ENCODE measurements around the gene STX3. TPM values are rescaled to one million over a fixed set of nuclear protein-coding genes. Genes with fewer than 3 reads are reported as not detected.
"Not testable (repeated sequence)": the region's sequence is repeated elsewhere in the genome, so short reads cannot be mapped to it uniquely, and the experiment has no call there.

STX3 gene
- total RNA-seq, 1 donor from 2014 or later: 26.4 TPM

DNA sequence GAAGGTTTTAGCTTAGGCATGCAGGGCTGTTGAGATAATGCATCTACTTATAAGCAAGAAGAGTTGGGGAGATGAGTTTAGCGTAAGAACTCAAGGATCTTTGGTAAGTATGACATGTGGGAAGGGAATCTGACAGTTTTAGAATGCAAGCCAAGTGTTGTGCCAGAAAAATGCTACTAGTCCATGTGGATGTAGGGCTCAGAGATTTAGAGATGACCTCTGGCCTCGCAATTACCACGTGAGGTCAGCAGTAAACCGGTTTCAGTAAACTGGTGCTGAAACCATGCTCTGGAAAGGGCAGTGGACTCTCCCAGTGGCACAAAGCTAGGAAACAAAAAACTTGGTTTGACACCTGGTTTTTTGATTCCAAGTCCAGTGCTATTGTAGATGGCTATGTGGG is 36.5 kb downstream of the STX3 start:
- no peak for DNase-seq

DNA sequence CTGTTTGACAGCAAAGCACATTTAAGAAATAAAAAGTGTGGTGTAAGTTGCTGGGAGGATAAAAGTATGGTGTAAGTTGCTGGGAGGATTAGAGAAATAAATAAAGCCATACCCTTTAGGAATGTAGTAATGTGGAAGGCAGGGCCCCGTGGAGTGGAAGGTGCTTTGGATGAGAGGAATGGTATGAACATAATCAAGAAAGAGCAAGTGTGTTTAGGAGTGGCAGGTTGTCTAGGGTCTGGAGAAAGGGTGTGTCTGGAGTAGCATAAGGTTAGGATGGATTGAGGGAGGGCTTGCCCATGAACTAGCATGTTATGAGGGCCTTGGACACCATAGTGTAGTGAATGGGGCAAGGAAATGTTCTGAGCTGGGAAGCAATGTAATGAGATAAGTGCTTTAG is 37.3 kb downstream of the STX3 start:
- DNase-seq: no peak

DNA sequence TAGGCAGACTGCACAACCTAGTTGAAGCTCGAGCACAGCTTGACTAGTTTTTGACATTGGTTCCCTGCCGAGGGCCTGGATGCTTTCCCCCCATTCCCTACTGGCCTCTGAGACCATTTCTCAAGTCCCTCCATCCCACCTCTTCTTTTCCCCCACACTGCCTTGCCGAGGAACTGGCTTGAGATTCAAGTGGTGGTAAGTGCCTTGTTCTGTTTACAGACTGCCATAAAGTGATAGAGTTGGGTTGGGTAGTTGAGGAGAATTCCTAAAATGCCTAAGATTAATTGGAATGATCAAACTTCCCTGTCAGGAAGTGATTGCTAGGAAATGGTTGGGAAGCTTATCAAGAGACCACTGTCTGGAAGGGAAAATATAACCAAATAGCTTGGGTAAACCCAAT is 39.2 kb downstream of the STX3 start:
- no peak for DNase-seq

DNA sequence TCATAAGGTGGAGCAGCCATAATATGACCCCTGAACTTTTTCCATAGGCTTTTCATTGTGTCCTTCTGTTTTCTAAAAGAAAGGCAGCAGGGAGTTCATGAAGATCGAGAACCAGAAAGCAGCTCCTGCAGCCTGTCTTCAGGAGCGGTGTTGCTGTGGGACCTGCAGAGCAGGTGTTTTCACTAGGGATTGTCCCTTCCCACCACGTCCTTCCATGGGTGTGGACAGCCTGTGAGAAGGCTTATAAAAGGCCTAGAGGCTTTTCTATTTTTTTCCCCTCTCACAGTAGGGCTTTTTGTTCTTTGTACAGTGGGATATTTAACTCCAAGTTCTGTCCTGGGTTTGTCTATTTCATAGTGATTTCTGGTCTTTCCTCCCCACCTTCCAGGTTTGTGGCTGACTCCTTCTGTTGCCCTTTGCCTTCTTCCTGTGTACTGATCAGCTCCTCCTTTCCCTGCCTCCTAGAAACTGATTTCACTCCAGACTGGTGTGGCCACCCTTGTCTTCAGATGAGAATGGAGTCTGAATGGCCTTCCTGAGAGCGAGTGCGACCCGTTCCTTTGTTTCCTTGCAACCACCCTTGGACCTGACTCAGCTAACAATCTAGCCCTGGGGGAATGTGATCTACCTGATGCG is 45.3 kb downstream of the STX3 start:
- DNase-seq: no peak

DNA sequence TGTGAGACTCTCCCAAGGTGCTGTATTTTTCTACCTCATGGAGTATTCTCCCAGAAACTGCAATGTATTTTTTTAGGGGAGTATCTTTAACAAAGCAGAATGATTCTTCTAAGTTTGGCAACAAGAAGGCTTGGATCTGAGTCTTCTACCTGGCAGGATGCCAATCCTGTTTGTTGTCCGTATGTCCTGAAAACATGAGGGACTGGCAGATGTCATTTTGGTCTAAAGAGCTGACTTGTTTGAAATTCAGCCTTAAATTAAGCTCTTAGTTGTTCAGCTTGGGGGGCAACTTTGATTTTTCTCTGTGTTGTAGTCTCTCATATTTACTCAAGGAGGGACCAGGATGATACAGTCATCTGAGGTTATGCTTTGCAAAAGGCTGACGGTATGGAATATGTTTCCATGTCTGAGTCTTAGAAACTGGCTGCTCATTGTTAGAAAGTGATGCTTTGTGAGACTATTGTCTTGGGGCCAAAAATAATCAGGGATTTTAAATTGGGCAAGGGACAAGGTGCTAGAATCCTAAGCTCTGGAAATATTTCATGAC is 46.1 kb downstream of the STX3 start:
- DNase-seq: no peak

DNA sequence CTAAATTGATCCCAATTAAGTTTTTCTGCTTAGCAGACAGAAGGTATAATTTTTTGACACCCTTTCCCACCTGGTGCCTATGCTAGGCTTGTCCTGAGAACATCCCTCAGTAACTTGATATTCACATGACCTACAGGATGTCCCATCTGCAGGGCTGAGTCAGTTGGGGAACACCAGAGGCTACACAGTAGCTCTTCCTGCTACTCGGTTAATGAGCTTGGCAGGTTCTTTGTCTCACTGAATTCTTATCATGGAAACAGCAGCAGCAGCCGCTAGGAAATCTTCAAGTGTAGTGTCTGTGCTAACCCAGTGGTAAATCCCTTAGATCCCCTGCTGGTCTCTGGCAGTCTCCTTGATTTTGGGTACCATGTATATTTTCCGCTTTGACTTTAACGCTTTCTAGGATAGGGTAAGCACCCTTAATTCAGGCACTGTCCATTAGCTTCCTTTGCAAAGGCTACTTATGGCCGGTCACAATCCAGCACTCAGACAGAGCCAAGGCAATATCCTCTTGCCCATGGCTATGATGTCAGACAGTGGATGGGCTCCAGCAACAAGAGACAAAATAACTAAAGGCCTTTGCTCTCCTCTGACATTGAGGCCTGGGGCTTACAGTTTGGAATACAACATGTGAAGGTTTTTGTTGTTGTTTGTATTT is 46.9 kb downstream of the STX3 start:
- DNase-seq: peak; percentile 7

DNA sequence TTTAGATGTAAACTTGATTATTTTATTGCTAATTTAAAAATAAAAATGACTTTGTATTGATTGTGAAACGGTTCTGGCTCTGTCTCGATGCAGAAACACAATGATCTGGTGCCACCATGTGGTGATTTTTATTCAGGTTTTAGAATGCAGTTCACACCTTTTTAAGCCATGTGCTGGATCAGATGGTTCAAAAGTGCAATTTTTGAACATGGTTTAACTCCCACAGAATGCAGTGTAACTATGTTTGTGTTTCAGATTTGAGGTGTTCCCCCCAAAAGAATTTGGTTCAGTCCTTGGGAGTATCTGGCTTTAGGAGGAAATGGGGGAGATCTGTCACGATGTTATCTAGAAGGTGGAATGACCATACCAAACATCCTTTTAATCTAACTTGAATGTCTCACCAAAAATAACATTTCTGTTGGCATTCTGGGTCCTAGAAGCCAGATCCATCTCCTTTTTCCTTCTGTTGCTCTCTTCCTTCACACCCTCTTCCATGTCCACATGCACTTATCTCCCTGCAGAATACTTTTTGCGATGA is 47.5 kb downstream of the STX3 start:
- no peak for DNase-seq

DNA sequence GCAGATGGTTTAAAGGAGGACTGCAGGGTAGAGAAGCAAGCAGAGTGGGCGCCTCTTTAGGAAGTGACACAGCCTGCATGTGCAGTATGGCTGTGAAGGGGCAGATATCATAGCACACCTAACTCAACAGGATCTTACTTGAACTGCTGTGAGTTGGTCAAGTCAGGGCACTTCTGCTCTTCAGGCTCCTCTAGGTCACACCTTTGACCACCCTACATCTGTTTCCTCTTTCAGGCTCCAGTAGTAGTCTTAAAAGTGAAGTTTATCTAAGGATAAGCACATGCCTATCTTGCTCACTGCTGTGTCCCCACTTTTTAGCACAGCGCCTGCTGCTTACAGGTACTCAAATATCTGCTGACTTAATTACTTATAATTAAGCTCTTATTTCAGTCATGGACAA is 48.9 kb downstream of the STX3 start:
- DNase-seq: no peak

DNA sequence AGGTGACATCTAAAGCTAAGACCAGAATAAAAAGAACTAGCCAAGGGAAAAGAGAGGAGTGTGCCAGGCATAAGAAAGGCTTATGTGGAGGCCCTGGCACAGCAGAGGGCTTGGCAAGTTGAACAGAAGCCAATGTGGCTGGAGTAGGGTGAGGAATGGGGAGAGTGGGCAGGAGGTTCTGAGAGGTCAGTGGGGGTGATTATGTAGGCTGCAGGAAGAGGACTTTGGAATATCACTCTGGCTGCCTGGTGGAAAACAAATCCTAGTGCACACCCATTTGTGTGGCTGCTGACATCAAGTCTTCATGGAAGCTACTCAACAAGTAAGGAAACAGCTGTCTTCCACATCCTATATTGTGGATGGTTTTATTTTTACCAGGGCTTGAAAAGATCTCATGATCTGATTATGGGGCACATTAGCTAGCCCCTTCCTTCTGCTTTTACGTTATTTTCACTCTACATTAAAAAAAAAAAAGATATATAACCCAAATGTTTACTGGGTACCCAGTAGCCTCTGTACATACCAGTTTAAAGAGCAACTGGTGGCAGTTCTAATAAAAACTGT is 52.0 kb downstream of the STX3 start:
- DNase-seq: no peak

DNA sequence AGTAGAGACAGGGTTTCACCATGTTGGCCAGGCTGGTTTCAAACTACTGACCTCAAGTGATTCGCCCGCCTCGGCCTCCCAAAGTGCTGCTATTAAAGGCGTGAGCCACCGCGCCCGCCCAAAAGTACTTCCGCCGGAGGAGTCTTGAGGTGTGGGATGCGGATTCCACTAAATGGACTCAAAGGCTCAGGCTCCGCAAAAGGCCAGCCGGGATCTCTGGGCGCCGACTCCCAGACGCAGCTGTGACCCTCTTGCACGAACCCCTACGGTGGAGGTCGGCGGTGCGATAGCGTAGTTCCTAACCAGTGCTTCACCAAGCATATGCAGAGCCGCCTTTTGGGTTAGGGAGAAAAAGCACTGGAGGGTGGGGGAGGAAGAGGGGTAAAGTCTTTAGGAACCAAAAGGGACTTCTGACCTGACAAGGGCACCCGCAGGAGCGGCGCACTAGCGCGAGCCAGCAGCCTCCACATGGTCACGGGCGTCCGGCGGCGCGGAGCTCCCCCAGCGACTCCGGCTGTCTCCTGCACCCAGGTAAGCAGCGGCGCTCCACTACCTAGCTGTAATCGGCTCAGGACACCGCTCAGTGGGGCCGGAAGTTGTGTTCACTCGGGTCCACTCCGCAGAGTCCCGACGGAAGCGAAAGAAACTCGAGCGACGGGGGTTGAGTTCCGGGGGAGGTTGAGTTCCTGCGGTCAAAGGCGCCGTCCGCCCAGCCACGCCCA is 55.2 kb downstream of the STX3 start, which contains the start of gene MRPL16:
Gene MRPL16, minus strand, starts transcription at position 590 of the 722 bp plus-strand sequence. Its CDS starts 120 bp downstream, at position 470.
- peak; percentile 77 for DNase-seq

DNA sequence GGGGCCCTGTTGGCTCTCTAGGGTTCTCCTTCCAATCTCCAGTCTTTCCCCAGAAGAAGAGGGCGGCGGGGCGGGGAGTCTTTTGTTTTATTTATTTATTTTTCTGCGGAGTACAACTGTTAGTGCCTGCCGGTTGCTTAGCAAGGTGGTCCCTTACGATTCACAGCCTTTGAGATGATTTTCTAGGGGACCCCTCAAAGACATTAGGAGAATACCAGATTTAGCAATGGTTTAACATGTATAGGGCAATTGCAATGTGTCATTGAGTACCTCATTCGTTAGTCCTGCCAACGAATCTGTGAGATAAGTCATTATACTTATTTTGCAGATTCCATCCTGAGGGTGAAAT is 55.7 kb downstream of the STX3 start:
- no peak for DNase-seq

DNA sequence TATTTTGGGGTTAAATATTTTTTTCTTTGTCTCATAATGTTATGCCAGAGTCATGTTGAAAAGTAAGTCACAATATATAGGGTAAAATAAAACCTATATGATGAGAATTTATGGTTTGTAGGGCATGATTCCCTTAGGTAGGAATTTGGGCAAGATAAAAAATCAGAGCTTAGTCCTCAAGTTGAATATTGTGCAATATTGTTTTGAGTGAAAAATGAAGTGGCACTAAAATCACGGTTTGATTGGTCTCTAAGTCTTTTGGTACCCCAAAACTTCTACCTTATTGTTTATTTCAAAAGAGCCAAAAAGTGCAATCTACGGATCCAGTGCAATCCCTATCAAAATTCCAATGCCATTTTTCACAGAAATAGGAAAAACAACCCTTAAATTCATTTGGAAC is 57.0 kb downstream of the STX3 start:
- no peak for DNase-seq

DNA sequence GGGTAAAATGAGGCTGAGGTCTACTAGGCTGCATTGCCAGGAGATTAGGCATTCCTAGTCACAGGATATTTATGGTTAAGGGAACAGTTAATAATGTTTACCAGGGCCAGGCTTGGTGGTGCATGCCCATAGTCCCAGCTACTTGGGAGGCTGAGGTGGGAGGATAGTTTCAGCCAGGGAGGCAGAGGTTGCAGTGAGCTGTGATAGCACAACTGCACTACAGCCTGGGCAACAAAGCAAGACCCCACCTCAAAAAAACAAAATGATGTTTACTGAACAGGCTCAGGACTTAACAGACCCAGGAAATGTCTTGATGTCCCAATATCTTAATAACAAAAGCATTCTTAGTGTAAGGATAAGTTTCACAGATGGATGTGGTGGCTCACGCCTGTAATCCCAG is 58.2 kb downstream of the STX3 start:
- DNase-seq: no peak

DNA sequence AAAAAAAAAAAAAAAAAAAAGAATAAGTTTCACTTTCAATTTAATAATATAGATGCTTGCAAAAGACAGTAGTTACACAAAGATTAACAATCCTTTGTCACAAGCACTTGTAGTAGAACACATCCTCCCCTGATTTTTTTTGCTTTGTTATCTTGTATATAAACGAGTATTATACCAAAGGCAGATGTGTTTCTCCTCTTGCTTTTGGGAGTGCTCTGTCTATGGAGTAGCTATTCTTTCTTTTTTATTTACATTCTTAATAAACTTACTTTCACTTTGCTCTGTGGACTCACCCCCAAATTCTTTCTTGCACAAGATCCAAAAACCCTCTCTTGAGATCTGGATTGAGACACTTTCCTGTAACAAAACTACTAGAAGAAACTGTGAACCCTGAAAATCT is 58.8 kb downstream of the STX3 start:
- DNase-seq: no peak

DNA sequence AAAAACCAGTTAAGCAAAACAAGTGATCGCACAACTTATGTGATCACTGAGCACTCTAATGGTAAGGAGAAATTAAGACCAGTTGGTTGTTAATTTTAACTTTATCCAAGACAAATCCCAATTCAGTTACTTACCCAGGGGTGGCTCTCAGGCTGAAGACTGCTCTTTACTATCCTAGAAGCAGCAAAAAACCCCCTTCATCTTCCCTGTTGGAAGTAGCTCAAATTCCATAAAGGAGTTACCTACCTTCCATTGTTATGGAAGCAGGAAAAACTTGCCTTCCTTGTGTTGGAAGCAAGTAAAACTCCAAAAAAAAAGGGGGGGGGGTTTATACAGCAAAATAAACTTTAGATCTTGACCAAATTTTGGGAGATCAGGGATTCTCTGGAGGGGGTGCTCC is 60.6 kb downstream of the STX3 start:
- DNase-seq: no peak

DNA sequence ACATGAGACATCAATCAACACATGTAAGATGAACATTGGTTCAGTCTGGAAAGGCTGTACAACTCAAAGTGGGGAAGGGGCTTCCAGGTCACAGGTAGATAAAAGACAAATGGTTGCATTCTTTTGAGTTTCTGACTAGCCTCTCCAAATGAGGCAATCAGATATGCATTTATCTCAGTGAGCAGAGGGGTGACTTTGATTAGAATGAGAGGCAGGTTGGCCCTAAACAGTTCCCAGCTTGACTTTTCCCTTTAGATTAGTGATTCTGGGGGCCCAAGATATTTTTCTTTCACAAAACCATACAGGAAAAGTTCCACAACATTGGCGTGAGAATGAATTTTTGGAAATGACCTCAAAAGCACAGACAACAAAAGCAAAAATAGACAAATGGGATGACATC is 61.3 kb downstream of the STX3 start:
- not testable (repeated sequence) for DNase-seq

DNA sequence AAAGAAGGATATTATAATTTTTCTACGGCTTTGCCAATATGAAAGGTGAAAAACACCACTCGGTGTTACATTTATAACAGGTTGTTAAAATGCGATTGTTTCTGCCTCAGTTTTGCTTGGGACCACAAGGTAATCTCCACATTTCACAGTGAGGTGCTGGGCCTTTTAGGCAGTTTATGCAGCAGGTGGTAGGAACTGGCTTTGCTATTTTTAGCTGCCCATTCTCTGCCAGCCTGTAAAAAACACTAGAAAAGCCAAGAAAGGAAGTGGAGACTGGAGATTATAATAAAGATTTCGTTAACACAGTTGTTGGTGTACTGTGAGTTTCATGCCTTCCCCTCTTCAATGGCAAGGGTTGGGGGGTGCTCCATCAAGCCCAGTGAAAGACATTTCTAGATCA is 63.4 kb downstream of the STX3 start:
- DNase-seq: no peak

DNA sequence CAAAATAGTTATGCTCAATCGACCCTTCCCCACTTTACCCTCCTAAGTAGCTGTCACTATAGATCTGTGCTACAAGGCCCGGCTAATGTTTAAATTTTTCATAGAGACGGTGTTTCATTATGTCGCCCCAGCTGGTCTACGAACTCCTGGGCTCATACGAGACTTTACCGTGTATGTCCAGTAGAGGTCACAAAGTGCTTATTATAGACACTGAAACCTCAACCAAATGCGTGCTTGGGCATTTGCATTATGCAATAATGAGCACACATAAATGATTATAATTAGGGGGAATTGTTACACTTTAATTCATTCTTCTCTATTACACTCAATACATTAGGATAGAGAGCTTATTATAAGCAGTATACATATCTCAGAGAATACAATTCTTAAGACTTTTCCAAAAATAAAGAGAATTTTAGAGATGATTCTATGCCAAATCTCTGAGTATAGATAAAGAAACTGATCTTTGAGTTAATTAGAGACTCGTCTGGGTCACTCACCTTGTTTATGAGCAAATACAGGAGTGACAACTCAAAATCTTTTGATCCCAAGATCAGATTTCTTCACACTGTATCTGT is 67.9 kb downstream of the STX3 start:
- no peak for DNase-seq

DNA sequence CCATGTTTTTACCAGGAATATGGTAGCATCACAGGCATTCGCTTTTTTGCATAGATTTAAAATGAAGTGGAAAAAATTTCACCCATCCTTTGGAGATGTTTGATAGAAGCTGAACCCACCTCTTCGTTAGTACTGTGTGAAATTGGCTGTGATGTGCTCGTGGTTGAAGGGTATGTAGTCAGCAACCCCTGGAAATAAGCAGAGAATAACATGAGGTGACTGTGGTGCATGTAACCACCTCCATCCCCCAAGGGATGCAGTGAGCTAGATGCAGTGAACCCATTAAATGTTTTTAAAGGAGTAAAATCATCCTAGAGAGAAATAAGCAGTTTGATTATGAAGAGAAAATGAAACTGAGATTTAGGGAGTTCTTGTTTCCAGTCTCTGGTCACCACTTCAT is 74.2 kb downstream of the STX3 start:
- no peak for DNase-seq

DNA sequence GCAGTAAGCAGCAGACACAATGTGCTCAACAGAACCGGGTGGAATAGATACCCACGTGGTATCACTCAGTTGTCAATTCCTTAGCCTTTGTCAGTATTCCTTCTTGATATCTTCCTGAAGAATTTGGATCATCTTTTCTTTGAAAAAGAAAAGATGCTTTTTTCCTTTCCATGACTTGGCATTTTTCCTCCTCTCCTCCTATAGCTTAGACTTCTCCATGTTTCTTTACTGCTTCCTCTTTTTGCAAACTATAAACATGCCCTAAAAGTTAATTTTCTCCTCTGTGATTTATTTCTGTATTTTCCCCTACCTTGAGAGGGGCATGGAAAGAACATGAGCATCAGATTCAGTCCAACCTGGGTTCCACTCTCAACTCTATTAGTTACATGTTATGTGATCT is 78.4 kb downstream of the STX3 start:
- DNase-seq: no peak

DNA sequence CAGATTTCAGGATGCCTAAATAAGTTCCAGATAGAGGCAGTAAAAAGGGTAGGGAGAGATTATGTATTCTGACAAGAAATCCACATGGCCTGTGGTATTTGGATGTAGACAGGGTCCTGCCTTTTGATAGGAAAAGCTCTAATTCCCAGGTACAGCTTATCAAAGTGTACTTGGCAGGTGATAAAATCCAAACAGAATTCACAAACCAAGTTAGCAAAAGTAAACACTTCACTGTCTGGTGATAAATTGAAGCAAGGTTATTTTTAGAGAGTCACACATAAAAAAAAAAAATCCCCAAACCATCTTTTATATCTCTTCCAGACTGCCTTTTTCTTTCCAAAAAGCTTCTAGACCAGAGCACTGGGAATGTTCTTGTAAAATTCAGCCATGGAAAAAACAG is 84.4 kb downstream of the STX3 start:
- no peak for DNase-seq

DNA sequence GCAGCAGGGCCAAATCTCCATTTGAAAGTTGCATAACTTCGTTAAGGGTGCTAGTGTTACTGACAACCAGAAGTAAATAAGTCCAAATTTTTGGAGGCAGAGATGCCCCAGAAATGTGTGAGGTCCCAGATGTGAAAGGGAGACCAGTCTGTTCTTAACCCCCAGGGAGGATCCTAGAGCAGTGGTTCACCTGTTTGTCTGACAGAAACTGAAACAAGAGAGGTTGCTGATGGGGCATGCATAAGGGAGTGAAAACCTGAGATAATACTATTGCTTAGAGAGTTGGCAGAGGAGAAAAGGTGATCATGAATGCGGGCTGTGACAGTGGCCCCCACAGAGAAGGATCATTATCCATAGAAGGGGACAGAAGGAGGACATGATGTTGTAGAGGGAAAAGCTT is 86.3 kb downstream of the STX3 start:
- DNase-seq: no peak

DNA sequence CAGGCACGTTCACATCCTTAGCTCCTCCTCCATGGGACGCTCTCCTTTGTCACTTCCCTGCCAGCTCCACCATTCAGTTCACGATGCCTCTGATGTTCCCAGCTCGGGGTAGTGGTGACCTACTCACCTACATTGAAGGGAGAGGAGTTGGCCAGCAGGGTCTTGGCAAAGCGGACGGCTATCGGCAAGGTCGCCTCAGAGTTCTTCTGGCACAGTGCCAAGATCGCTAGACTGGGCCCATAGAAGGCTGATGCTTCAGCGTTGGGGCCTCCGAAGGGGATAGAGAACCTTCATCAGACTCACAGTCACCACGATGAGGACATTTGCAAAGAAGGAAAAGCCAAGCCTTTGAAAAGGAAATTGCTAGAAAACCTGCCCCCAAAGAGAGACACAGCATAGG is 87.1 kb downstream of the STX3 start:
- no peak for DNase-seq
